ENCODE results near the gene TEX44.
"Not testable (repeated sequence)": the region's sequence is repeated elsewhere in the genome, so short reads cannot be mapped to it uniquely, and the experiment has no call there.

The TEX44 gene

DNA sequence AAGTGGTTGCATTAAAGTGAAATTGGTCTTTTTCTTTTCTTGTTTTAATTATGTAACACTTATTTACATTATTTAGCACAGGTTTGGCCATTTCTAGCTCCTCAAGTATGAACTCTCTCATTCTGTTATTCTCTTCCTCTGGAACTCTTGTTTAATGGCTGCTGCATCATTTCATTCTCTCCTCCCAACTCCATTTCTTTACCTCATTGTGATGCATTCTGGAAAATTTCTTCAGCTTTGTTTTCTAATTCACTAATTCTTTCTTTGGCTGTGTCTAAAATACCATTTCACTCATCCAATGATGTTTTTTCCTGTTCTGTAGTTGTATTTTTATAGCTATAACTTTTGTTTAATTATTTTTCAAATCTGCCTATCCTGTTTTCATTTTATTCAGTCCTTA is 39.9 kb upstream of the TEX44 start:
- H3K4me3 ChIP-seq (ENCODE audit: low read length), result no peak overlapping the region
- DNase-seq (ENCODE audit: low read depth), result no peak
- TF ChIP-seq CTCF (conservative IDR thresholded peaks at IDR 0.05; ENCODE audit: low read depth, low read length), result no peak

DNA sequence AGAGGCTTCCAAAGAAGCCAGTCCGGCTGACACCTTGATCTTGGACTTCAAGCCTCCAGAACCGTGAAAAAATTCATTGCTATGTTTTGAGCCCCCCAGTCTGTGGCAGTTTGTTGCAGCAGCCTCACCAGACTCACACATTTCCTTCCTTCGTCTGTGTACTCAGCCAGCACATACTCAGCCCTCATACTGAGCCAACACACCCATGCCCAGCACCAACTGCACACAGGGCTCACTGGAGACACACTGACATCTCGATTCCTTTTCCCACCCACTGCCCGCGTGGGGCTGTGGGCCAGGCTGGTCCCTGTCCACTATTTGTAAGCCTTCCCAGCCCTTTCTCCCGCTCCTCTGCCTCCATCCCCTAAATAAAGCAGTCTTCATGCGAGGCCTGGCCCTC is 38.3 kb upstream of the TEX44 start:
- no peak overlapping the region for H3K4me3 ChIP-seq (ENCODE audit: low read length)
- DNase-seq (ENCODE audit: low read depth), result no peak
- no peak for TF ChIP-seq CTCF (conservative IDR thresholded peaks at IDR 0.05; ENCODE audit: low read depth, low read length)

- DNase-seq (ENCODE audit: low read depth), result no peak
- H3K4me3 ChIP-seq (ENCODE audit: low read length), result no peak overlapping the region
- TF ChIP-seq CTCF (conservative IDR thresholded peaks at IDR 0.05; ENCODE audit: low read depth, low read length), result no peak
Observed at GRCh38 chr2:231554748-231555545, 37.7 kb upstream of the TEX44 start.

GRCh38 chr2:231556496-231556895 is 36.2 kb upstream of the TEX44 start:
- DNase-seq (ENCODE audit: low read depth); H3K4me3 ChIP-seq (ENCODE audit: low read length): not testable (repeated sequence)

- TF ChIP-seq CTCF (conservative IDR thresholded peaks at IDR 0.05; ENCODE audit: low read depth, low read length), result no peak
- no peak overlapping the region for H3K4me3 ChIP-seq (ENCODE audit: low read length)
- DNase-seq (ENCODE audit: low read depth), result no peak
Observed at GRCh38 chr2:231556981-231557380, 35.7 kb upstream of the TEX44 start.

DNA sequence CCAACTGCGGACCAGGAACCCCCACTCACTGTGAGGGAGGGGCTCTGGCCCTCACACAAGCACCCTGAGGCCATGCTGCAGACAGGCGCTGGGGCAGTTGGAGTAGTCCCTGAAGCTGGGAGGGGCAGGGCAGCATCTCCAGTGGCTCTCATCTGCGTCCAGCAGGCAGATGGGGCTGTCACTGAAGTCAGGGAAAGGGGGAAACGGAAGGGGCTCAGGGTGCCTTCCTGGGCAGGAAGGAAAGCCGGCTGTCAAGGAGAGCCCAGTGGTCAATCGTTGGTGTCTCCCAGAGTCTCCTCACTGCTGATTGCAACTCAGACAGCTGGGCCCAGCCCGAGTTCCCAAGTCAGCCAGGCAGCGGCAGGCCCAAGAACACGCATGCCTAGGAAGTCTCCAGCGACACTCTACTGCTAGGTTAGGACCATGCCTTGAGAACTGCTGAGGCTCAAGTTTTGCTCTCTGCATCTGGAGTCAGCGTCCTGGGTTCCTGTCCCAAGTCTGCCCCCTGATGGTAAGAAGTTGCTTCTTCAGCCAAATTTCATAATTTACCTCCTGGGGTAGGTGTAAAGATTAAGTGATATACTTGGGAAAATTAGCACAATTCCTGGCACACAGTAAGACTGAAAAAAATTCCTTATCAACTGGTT is 35.0 kb upstream of the TEX44 start:
- H3K4me3 ChIP-seq (ENCODE audit: low read length), result no peak overlapping the region
- peak; percentile 78 for TF ChIP-seq CTCF (conservative IDR thresholded peaks at IDR 0.05; ENCODE audit: low read depth, low read length)
- peak; percentile 46 for DNase-seq (ENCODE audit: low read depth)

GRCh38 chr2:231563378-231563961 is 29.2 kb upstream of the TEX44 start:
- peak; percentile 87 for TF ChIP-seq CTCF (conservative IDR thresholded peaks at IDR 0.05; ENCODE audit: low read depth, low read length)
- no peak overlapping the region for H3K4me3 ChIP-seq (ENCODE audit: low read length)

More at GRCh38 chr2:231563378-231563961, 29.2 kb upstream of the TEX44 start:
- DNase-seq (ENCODE audit: low read depth), result peak; percentile 38
